H9 (cell line): ENCODE results near the gene CCM2L. TPM values are rescaled to one million over a fixed set of nuclear protein-coding genes. Genes with fewer than 3 reads are reported as not detected.

Experiments
- DNase-seq: peaks from one replicate; pipeline ENCODE4 v3.0.0-alpha.2; 2017
- H2AFZ ChIP-seq: one replicate; pipeline ENCODE4 v1.6.1; 2013; ENCODE audit warnings: mild to moderate bottlenecking, low read length, control low read depth, moderate library complexity
- H2AK5ac ChIP-seq: 2 replicates; pipeline ENCODE4 v1.6.1; 2013; ENCODE audit warnings: low read length, control low read depth, mixed read lengths; ENCODE audit not compliant: insufficient read length
- H2BK120ac ChIP-seq: one replicate; pipeline ENCODE4 v1.6.1; 2013; ENCODE audit warnings: low read depth, mild to moderate bottlenecking, low read length, control low read depth, inconsistent platforms; ENCODE audit not compliant: poor library complexity, severe bottlenecking
- H2BK12ac ChIP-seq: 2 replicates; pipeline ENCODE4 v1.6.1; 2013; ENCODE audit warnings: low read length, control low read depth, mixed read lengths, low read depth; ENCODE audit not compliant: insufficient read length
- H2BK15ac ChIP-seq: 2 replicates; pipeline ENCODE4 v1.6.1; 2013; ENCODE audit warnings: low read depth, low read length, control low read depth
- H2BK20ac ChIP-seq: one replicate; pipeline ENCODE4 v1.6.1; 2013; ENCODE audit warnings: low read depth, mild to moderate bottlenecking, low read length, control low read depth, inconsistent platforms; ENCODE audit not compliant: poor library complexity, severe bottlenecking
- H2BK5ac ChIP-seq: 2 replicates; pipeline ENCODE4 v1.6.1; 2013; ENCODE audit warnings: low read length, control low read depth, mixed read lengths; ENCODE audit not compliant: insufficient read length
- H3K14ac ChIP-seq: 2 replicates; pipeline ENCODE4 v1.6.1; 2013; ENCODE audit warnings: low read length, control low read depth; ENCODE audit not compliant: insufficient read depth
- H3K18ac ChIP-seq: 2 replicates; pipeline ENCODE4 v1.6.1; 2013; ENCODE audit warnings: low read depth, mild to moderate bottlenecking, mixed read lengths, low read length, control low read depth; ENCODE audit not compliant: insufficient read length
- H3K23ac ChIP-seq: 2 replicates; pipeline ENCODE4 v1.6.1; 2013; ENCODE audit warnings: low read length, control low read depth, mixed read lengths, low read depth; ENCODE audit not compliant: insufficient read length
- H3K23me2 ChIP-seq: 2 replicates; pipeline ENCODE4 v1.6.1; 2013; ENCODE audit warnings: low read depth, mild to moderate bottlenecking, mixed read lengths, low read length, control low read depth; ENCODE audit not compliant: insufficient read length, poor library complexity, severe bottlenecking
- H3K27ac ChIP-seq: 2 replicates; pipeline ENCODE4 v1.5.1; 2013; ENCODE audit warnings: low read length, control low read depth, mixed read lengths, low read depth; ENCODE audit not compliant: insufficient read length
- H3K27me3 ChIP-seq: 2 replicates; pipeline ENCODE4 v1.6.1; 2013; ENCODE audit warnings: low read length, control low read depth, inconsistent platforms; ENCODE audit not compliant: insufficient read depth
- H3K4ac ChIP-seq: 2 replicates; pipeline ENCODE4 v1.6.1; 2013; ENCODE audit warnings: low read depth, mild to moderate bottlenecking, control low read depth, inconsistent platforms, low read length, moderate library complexity
- H3K4me1 ChIP-seq: 2 replicates; pipeline ENCODE4 v1.6.1; 2013; ENCODE audit warnings: low read length, control low read depth, inconsistent platforms; ENCODE audit not compliant: insufficient read depth
- H3K4me2 ChIP-seq: 2 replicates; pipeline ENCODE4 v1.6.1; 2013; ENCODE audit warnings: low read length, control low read depth, mixed read lengths; ENCODE audit not compliant: insufficient read length, insufficient read depth
- H3K56ac ChIP-seq: 2 replicates; pipeline ENCODE4 v1.6.1; 2013; ENCODE audit warnings: low read depth, mild to moderate bottlenecking, mixed read lengths, low read length, control low read depth; ENCODE audit not compliant: insufficient read length
- H3K79me1 ChIP-seq: 2 replicates; pipeline ENCODE4 v1.6.1; 2013; ENCODE audit warnings: low read depth, mild to moderate bottlenecking, moderate library complexity, low read length, control low read depth, inconsistent platforms; ENCODE audit not compliant: insufficient read depth, poor library complexity, severe bottlenecking
- H3K79me2 ChIP-seq: 2 replicates; pipeline ENCODE4 v1.6.1; 2013; ENCODE audit warnings: low read length, control low read depth, inconsistent platforms; ENCODE audit not compliant: insufficient read depth
- H3K9ac ChIP-seq: 2 replicates; pipeline ENCODE4 v1.6.1; 2013; ENCODE audit warnings: low read length, control low read depth, mixed read lengths; ENCODE audit not compliant: insufficient read length; ENCODE audit errors: extremely low read depth
- H3K9me3 ChIP-seq: one replicate; pipeline ENCODE4 v1.6.1; 2013; ENCODE audit warnings: low read depth, low read length, inconsistent platforms; ENCODE audit not compliant: control insufficient read depth
- H3T11ph ChIP-seq: one replicate; pipeline ENCODE4 v1.6.1; 2013; ENCODE audit warnings: mild to moderate bottlenecking, low read length, control low read depth, inconsistent platforms
- H4K20me1 ChIP-seq: one replicate; pipeline ENCODE4 v1.6.1; 2013; ENCODE audit not compliant: control insufficient read depth, insufficient read length, insufficient read depth
- H4K5ac ChIP-seq: 2 replicates; pipeline ENCODE4 v1.6.1; 2013; ENCODE audit warnings: low read depth, mild to moderate bottlenecking, mixed read lengths, low read length, control low read depth; ENCODE audit not compliant: insufficient read length
- H4K8ac ChIP-seq: replicated peaks from 2 replicates; pipeline ENCODE4 v1.6.1; 2013; ENCODE audit warnings: low read length, control low read depth, mixed read lengths, low read depth; ENCODE audit not compliant: insufficient read length
- H4K91ac ChIP-seq: 2 replicates; pipeline ENCODE4 v1.6.1; 2013; ENCODE audit warnings: low read depth, mild to moderate bottlenecking, moderate library complexity, mixed read lengths, low read length, control low read depth; ENCODE audit not compliant: insufficient read length
- H3K27ac Mint-ChIP-seq, 3 experiments: 2 replicates in 2 of 3; 3 replicates in 1 of 3; pipeline ENCODE4 v1.8.0; 2020 to 2021; ENCODE audit warnings: mixed read lengths in 3 of 3, mild to moderate bottlenecking in 1 of 3, moderate library complexity in 1 of 3
- H3K27me3 Mint-ChIP-seq: 2 replicates; pipeline ENCODE4 v1.8.0; 2021; ENCODE audit warnings: low read depth, mild to moderate bottlenecking, moderate library complexity, mixed read lengths
- H3K36me3 Mint-ChIP-seq, 3 experiments: 2 replicates in 2 of 3; 3 replicates in 1 of 3; pipeline ENCODE4 v1.8.0; 2020 to 2021; ENCODE audit warnings: low read depth in 3 of 3, mixed read lengths in 3 of 3; ENCODE audit not compliant: insufficient read depth in 1 of 3
- H3K4me1 Mint-ChIP-seq, 2 experiments: 2 replicates each; pipeline ENCODE4 v1.8.0; 2020; ENCODE audit warnings: mixed read lengths in 2 of 2
- H3K4me3 Mint-ChIP-seq, 2 experiments: 2 replicates in 1 of 2; 3 replicates in 1 of 2; pipeline ENCODE4 v1.8.0; 2020 to 2021; ENCODE audit warnings: mild to moderate bottlenecking in 2 of 2, mixed read lengths in 2 of 2, moderate library complexity in 1 of 2
- H3K9me3 Mint-ChIP-seq, 2 experiments: 2 replicates in 1 of 2; 3 replicates in 1 of 2; pipeline ENCODE4 v1.8.0; 2020; ENCODE audit warnings: mild to moderate bottlenecking in 2 of 2, mixed read lengths in 2 of 2, moderate library complexity in 1 of 2
- CTCF ChIP-seq: fragments of 200-600 bp; sonication (generic); conservative IDR thresholded peaks from 3 replicates; pipeline ENCODE4 v1.8.0; 2021; ENCODE audit warnings: antibody characterized with exemption, mild to moderate bottlenecking
- WGBS: extraction: QIAGEN DNeasy Blood & Tissue Kit; methylation state at CpG from one replicate; pipeline ENCODE4 v1.1.7; 2013; ENCODE audit warnings: missing lambda C conversion rate, low lambda C conversion rate, mixed read lengths; ENCODE audit not compliant: insufficient read length; ENCODE audit errors: extremely low coverage; 5-methylcytosine and 5-hydroxymethylcytosine counted together
- total RNA-seq: library from RNA; stranded (reverse); gene quantifications from 2 replicates; pipeline ENCODE4 v1.2.1, GENCODE V29; 2021

CCM2L gene
- total RNA-seq, 1 experiment from 2014 or later = 4.6 TPM

DNA sequence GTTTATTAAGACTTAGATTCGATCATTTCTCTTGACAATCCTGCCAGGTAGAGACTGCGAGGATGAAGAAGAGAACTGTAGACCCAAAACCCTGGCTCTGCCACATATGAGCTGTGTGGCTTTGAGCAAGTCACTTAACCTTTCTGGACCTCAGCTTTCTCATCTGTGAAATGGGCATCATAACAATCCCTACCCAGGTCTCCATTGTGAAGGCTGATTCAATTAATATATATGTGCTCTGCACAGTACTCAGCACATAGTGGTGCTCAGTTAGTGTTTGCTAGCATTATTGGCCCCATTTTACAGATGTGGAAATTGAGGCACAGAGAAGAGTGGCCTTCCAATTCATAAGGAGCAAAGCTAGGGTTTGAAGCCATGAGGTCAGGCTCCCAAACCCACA lies 34.4 kb upstream of the CCM2L start:
- Histone ChIP-seq H3K27ac (no peak overlapping the region), H3K14ac (no peak overlapping the region), H3K18ac (no peak overlapping the region), H4K8ac (no peak overlapping the region), H2BK15ac (no peak overlapping the region), H2BK20ac (no peak overlapping the region), H4K91ac (no peak overlapping the region), H3K4ac (no peak overlapping the region), H3K9ac (no peak overlapping the region), H3K4me1 (no peaks in the 10 kb centered on the region; the same call in 1 of the 2 replicates), H3K79me1 (no peaks in the 10 kb centered on the region), H3K23me2 (no peaks in the 10 kb centered on the region), H2BK5ac (no peak overlapping the region), H2BK120ac (no peak overlapping the region), H3K79me2 (no peaks in the 10 kb centered on the region), H3K9me3 (no peaks in the 10 kb centered on the region), H3K27me3 (no peaks in the 10 kb centered on the region), H2BK12ac (no peak overlapping the region), H3K4me2 (no peak overlapping the region), H2AK5ac (no peak overlapping the region), H3K56ac (no peak overlapping the region), H3K23ac (no peak overlapping the region), H2AFZ (no peak overlapping the region), H4K5ac (no peak overlapping the region), H4K20me1 (no peaks in the 10 kb centered on the region), H3T11ph (no peak overlapping the region)
- Mint-ChIP-seq H3K36me3 (no peaks in the 10 kb centered on the region), H3K27ac (no peak overlapping the region), H3K9me3 (no peaks in the 10 kb centered on the region; a peak in 1 of 5 replicates), H3K4me3 (no peak overlapping the region), H3K27me3 (peaks cover 25% of the 10 kb centered on the region), H3K4me1 (peaks cover 18 to 39% of the 10 kb centered on the region in 2 experiments)
- no CpG with 5 or more reads among the region's 2 CpGs for WGBS
- TF ChIP-seq CTCF = no peak
- no peak for DNase-seq
